MM.1S (cell line): ENCODE results near the gene BIRC7.

Experiments used
- EZH2 ChIP-seq: fragments of 300-600 bp; sonication (generic); optimal IDR thresholded peaks from 2 replicates; pipeline ENCODE3; 2017; ENCODE audit warnings: low read depth, mild to moderate bottlenecking, antibody characterized with exemption, low read length, mixed read lengths
- EZH2phosphoT487 ChIP-seq: fragments of 300-600 bp; sonication (generic); IDR thresholded peaks from 2 replicates; pipeline ENCODE4 v1.6.1; 2018; ENCODE audit warnings: antibody characterized with exemption, low read length
- TF ChIP-seq, protein P1 (sequence below): fragments of 300-600 bp; sonication (generic); IDR thresholded peaks from 2 replicates; pipeline ENCODE4 v1.5.1; 2016; ENCODE audit warnings: antibody characterized with exemption, low read length, mixed read lengths

DNA sequence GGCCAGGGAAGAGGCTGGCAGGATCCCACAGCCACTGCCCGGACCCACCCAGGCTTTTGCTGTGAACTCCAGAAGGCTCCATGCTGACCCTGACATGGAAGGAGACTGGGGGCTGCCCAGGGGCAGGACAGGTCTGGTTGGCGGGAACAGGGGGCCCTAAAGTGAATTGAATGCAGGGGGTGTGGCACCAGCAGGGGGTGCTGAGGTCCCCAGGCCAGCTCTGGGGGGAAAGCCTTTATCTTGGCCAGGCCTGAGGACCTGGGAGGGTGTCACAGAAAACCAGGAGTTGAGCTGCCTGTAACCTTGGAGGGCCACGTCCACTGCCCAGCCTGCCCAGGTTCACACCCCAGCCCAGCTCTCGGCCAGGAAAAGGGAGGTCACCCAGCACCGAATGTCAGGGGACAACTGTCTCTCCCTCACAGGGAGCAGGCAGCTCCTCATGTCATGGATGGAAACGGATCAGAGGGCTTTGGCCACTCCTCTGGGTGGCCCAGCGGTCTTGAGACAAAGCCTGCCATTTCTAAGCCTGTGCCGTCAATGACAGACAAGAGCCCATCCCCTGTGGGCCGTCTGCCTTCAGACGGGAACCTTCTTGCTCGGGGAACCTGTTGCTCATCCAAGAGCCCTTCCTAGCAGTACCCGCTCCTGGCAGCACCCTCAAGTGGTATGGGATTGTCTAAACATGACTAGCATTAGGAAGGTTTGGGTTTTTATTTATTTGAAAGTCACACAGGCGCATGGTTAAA, 16.8 kb upstream of the BIRC7 start:
- TF ChIP-seq EZH2phosphoT487 (no peak), EZH2 (no peak)
- TF ChIP-seq, protein P1, sequence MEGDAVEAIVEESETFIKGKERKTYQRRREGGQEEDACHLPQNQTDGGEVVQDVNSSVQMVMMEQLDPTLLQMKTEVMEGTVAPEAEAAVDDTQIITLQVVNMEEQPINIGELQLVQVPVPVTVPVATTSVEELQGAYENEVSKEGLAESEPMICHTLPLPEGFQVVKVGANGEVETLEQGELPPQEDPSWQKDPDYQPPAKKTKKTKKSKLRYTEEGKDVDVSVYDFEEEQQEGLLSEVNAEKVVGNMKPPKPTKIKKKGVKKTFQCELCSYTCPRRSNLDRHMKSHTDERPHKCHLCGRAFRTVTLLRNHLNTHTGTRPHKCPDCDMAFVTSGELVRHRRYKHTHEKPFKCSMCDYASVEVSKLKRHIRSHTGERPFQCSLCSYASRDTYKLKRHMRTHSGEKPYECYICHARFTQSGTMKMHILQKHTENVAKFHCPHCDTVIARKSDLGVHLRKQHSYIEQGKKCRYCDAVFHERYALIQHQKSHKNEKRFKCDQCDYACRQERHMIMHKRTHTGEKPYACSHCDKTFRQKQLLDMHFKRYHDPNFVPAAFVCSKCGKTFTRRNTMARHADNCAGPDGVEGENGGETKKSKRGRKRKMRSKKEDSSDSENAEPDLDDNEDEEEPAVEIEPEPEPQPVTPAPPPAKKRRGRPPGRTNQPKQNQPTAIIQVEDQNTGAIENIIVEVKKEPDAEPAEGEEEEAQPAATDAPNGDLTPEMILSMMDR: no peak; the same call in 1 of the 2 replicates
